ENCODE results near the gene FIGNL1.
A peak's percentile ranks its signal among the peaks of the same experiment; 100 is the strongest.

FIGNL1 gene

DNA sequence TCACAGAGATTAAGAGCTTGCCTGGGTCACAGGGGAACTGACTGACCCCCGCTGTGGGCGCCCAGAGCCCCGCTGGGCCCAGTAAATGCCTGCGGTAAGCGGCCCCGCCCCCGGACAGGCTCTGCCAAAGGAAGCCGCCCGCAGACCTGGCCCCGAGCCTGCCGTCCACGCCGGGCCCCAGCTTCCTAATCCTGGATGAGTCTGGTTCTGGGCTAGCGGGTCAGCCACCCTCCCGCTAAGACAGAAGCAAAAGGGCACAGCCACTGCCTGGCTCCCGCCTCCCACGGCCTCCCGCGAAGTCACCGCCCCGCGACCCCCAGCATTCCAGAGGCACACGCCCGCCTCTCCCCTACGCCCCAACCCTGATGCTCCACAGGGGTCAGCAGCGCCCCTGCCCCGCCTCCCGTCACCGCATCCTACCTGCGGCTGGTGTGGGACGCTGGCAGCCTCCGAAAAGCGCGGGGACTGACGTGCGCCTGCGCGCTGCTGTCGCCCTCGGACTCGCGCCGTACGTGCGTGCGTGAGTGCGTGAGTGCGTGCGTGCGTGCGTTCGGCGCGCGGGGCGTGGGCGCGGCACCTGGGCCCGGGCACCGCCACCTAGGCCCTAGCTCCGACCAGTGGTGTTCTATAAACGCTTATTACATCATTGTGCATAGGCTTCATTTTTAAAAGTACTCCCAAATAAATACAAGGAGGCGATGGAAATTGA, at the start of gene FIGNL1:
TSS of gene FIGNL1 (minus strand) at position 470 of the 709 bp plus-strand sequence. CDS start 3,063 bp downstream, outside the sequence.
- Histone ChIP-seq H3K36me3 (ENCODE audit: control insufficient read depth, insufficient read depth, low read length) (peaks cover 21% of the 10 kb centered on the region), H3K27me3 (ENCODE audit: control insufficient read depth, insufficient read depth, low read length) (no peaks in the 10 kb centered on the region), H3K9me3 (ENCODE audit: control insufficient read depth, insufficient read depth, low read length) (no peaks in the 10 kb centered on the region), H3K9ac (ENCODE audit: low read depth, low read length) (peak within 1 kb of the TSS; percentile 4; the same call in 1 of the 2 replicates), H3K27ac (ENCODE audit: low read depth, low read length) (peak within 1 kb of the TSS; percentile 54), H3K4me3 (ENCODE audit: low read depth, low read length) (peak within 1 kb of the TSS; percentile 62), H3K4me1 (ENCODE audit: control insufficient read depth, insufficient read depth, low read length) (peaks cover 13% of the 10 kb centered on the region)

DNA sequence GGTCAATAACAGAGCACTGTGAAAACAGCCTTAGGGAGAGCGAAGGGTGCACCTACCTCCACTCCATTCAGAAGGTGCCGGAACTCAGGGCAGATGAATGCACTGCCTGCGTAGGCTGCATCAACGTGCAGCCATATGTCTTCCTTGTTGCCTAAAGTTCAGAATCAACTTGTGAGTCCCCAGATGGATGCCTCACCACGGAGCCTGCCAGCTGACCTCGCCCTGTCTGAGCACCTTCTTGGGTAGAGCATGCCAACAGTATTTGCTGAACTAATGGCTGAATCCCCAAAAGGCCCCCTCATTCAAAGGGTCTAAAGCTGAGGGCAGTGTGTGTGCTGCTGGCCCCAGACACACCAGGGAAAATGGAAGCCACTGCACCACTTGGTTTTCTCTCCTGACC, 48.9 kb upstream of the FIGNL1 start:
- Histone ChIP-seq H3K9ac (ENCODE audit: low read depth, low read length) (no peak overlapping the region), H3K9me3 (ENCODE audit: control insufficient read depth, insufficient read depth, low read length) (no peaks in the 10 kb centered on the region), H3K4me3 (ENCODE audit: low read depth, low read length) (no peak overlapping the region), H3K36me3 (ENCODE audit: control insufficient read depth, insufficient read depth, low read length) (no peaks in the 10 kb centered on the region), H3K27me3 (ENCODE audit: control insufficient read depth, insufficient read depth, low read length) (no peaks in the 10 kb centered on the region), H3K4me1 (ENCODE audit: control insufficient read depth, insufficient read depth, low read length) (no peaks in the 10 kb centered on the region), H3K27ac (ENCODE audit: low read depth, low read length) (no peak overlapping the region)

DNA sequence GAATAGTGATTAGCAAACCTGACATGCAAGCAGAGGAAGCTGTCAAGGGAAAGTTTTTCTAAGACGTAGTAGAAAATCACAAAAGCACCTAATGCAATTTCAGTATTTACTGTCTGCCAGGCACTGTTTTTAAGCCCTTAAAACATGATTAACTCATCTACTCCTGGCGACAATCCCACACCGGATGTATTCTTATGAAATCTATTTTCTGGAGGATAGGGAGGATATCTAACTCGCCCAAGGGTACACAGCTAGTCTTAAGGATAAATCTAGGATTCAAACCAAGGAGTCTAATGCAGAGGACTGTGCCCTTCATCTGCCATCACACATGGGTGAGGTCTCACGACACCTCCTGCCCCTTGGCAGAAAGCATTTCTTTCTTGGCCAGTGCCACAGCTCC, 47.8 kb upstream of the FIGNL1 start:
- Histone ChIP-seq H3K36me3 (ENCODE audit: control insufficient read depth, insufficient read depth, low read length) (no peaks in the 10 kb centered on the region), H3K27ac (ENCODE audit: low read depth, low read length) (no peak overlapping the region), H3K27me3 (ENCODE audit: control insufficient read depth, insufficient read depth, low read length) (no peaks in the 10 kb centered on the region), H3K9ac (ENCODE audit: low read depth, low read length) (no peak overlapping the region), H3K9me3 (ENCODE audit: control insufficient read depth, insufficient read depth, low read length) (no peaks in the 10 kb centered on the region), H3K4me3 (ENCODE audit: low read depth, low read length) (no peak overlapping the region), H3K4me1 (ENCODE audit: control insufficient read depth, insufficient read depth, low read length) (no peaks in the 10 kb centered on the region)

DNA sequence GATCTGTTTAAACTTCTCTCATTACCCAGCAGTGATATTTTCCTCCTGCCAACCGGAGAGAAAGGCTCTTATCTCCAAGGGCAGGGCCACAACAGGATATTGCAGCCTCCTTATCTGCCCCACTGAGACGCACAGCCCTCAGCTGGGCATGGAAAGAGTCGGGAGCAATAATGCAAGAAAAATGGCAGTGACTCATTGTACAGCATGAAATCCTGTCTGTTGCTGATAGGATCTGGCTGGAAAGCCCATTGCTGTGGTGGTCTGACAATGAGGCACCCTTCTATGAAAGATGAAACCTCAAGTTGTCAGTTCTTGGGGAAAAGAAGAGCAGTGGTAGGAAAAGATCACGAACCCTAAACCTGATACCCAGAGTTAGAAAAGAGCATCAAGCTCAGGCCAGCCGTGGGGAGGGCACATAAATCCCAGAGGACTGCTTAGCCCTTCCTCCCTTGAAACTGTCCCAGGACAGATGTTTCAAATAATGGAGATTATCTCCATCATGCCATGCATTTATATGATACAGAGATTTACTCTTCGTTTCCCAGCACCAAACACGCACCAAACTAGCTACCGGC, 47.0 kb upstream of the FIGNL1 start:
- H3K9ac ChIP-seq (ENCODE audit: low read depth, low read length), result no peak overlapping the region
- H3K4me1 ChIP-seq (ENCODE audit: control insufficient read depth, insufficient read depth, low read length), result no peaks in the 10 kb centered on the region
- no peak overlapping the region for H3K27ac ChIP-seq (ENCODE audit: low read depth, low read length)
- H3K9me3 ChIP-seq (ENCODE audit: control insufficient read depth, insufficient read depth, low read length), result no peaks in the 10 kb centered on the region
- no peaks in the 10 kb centered on the region for H3K27me3 ChIP-seq (ENCODE audit: control insufficient read depth, insufficient read depth, low read length)
- no peaks in the 10 kb centered on the region for H3K36me3 ChIP-seq (ENCODE audit: control insufficient read depth, insufficient read depth, low read length)
- no peak overlapping the region for H3K4me3 ChIP-seq (ENCODE audit: low read depth, low read length)

- Histone ChIP-seq H3K4me3 (ENCODE audit: low read depth, low read length) (no peak overlapping the region), H3K36me3 (ENCODE audit: control insufficient read depth, insufficient read depth, low read length) (no peaks in the 10 kb centered on the region), H3K4me1 (ENCODE audit: control insufficient read depth, insufficient read depth, low read length) (no peaks in the 10 kb centered on the region), H3K27me3 (ENCODE audit: control insufficient read depth, insufficient read depth, low read length) (no peaks in the 10 kb centered on the region), H3K9ac (ENCODE audit: low read depth, low read length) (no peak overlapping the region), H3K27ac (ENCODE audit: low read depth, low read length) (no peak overlapping the region), H3K9me3 (ENCODE audit: control insufficient read depth, insufficient read depth, low read length) (no peaks in the 10 kb centered on the region)
These were observed 46.4 kb upstream of the FIGNL1 start for GRCh38 chr7:50496569-50496968.

- Histone ChIP-seq H3K4me3 (ENCODE audit: low read depth, low read length) (no peak overlapping the region), H3K9me3 (ENCODE audit: control insufficient read depth, insufficient read depth, low read length) (0 out of 2 replicates have a peak, but pooled peaks cover 3% of the 10 kb centered on the region), H3K9ac (ENCODE audit: low read depth, low read length) (no peak overlapping the region), H3K27me3 (ENCODE audit: control insufficient read depth, insufficient read depth, low read length) (no peaks in the 10 kb centered on the region), H3K36me3 (ENCODE audit: control insufficient read depth, insufficient read depth, low read length) (no peaks in the 10 kb centered on the region), H3K27ac (ENCODE audit: low read depth, low read length) (no peak overlapping the region), H3K4me1 (ENCODE audit: control insufficient read depth, insufficient read depth, low read length) (no peaks in the 10 kb centered on the region)
These were observed 45.6 kb upstream of the FIGNL1 start for GRCh38 chr7:50495746-50496145.

DNA sequence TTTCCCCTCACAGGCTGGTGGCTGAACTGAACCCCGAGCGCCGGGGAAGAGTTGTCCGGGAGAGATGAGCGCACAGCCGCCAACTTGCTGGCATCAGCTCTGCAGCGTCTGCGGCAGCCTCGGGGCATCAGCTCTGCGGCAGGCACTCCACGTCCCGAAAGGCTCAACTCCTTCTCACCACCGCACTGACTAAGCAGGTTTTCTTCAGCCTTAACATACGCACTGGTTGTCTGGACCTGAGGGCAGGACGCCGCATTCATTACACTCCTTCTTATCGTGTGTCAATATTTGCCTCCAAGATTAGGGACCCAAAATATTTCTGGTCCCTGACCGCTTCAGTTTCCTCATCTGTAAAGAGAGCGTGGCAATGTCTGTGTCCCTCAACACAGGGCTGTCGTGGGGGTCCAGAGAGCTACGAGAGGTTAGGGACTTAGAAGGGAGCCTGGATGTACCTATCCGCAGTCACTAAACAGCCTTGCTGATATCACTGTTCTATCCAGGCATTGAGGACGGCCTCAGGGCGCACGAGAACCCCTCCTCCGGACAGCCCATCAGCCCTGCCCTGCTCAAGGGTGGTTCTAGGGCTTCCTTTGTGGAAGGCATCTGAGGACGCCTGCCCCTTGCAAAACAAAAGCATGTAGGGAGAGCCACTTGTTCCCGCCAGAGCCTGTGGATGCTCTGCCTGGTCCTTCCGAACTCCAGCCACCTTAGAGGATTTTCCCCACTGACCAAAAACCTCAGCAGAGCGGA, 42.8 kb upstream of the FIGNL1 start:
- Histone ChIP-seq H3K4me1 (ENCODE audit: control insufficient read depth, insufficient read depth, low read length) (no peaks in the 10 kb centered on the region), H3K9ac (ENCODE audit: low read depth, low read length) (no peak overlapping the region), H3K36me3 (ENCODE audit: control insufficient read depth, insufficient read depth, low read length) (no peaks in the 10 kb centered on the region), H3K4me3 (ENCODE audit: low read depth, low read length) (no peak overlapping the region), H3K9me3 (ENCODE audit: control insufficient read depth, insufficient read depth, low read length) (peaks cover 19% of the 10 kb centered on the region), H3K27ac (ENCODE audit: low read depth, low read length) (no peak overlapping the region), H3K27me3 (ENCODE audit: control insufficient read depth, insufficient read depth, low read length) (no peaks in the 10 kb centered on the region)

- Histone ChIP-seq H3K27me3 (ENCODE audit: control insufficient read depth, insufficient read depth, low read length) (no peaks in the 10 kb centered on the region), H3K4me1 (ENCODE audit: control insufficient read depth, insufficient read depth, low read length) (no peaks in the 10 kb centered on the region), H3K9me3 (ENCODE audit: control insufficient read depth, insufficient read depth, low read length) (peaks cover 25% of the 10 kb centered on the region), H3K36me3 (ENCODE audit: control insufficient read depth, insufficient read depth, low read length) (no peaks in the 10 kb centered on the region), H3K27ac (ENCODE audit: low read depth, low read length) (no peak overlapping the region), H3K4me3 (ENCODE audit: low read depth, low read length) (no peak overlapping the region), H3K9ac (ENCODE audit: low read depth, low read length) (no peak overlapping the region)
These were observed 41.8 kb upstream of the FIGNL1 start for GRCh38 chr7:50491943-50492342.

- no peaks in the 10 kb centered on the region for H3K36me3 ChIP-seq (ENCODE audit: control insufficient read depth, insufficient read depth, low read length)
These were observed 41.1 kb upstream of the FIGNL1 start for GRCh38 chr7:50491209-50491608.

DNA sequence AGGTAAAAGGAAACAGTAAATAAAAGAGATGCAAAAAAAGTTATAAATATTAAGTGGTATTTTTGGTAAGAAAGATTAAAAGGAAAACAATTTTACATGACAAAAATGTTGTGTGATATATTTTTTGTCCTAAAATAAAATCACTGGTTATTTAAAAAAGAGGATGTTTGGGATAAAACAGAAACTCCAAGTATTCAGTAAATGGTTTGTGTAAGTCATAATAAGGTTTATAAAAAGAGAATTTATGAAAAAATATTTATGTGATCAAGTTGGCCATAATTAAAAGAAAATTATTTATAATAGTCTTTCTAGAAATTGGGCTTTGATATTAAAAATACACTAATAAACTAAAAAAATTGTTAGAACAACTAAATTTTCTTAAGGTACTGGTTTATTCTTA, 38.2 kb upstream of the FIGNL1 start:
- Histone ChIP-seq H3K9ac (ENCODE audit: low read depth, low read length) (no peak overlapping the region), H3K36me3 (ENCODE audit: control insufficient read depth, insufficient read depth, low read length) (no peaks in the 10 kb centered on the region), H3K27me3 (ENCODE audit: control insufficient read depth, insufficient read depth, low read length) (no peaks in the 10 kb centered on the region), H3K4me3 (ENCODE audit: low read depth, low read length) (no peak overlapping the region), H3K9me3 (ENCODE audit: control insufficient read depth, insufficient read depth, low read length) (peaks cover 35% of the 10 kb centered on the region), H3K4me1 (ENCODE audit: control insufficient read depth, insufficient read depth, low read length) (no peaks in the 10 kb centered on the region), H3K27ac (ENCODE audit: low read depth, low read length) (no peak overlapping the region)

More at GRCh38 chr7:50491209-50491608, 41.1 kb upstream of the FIGNL1 start:
- H3K27me3 ChIP-seq (ENCODE audit: control insufficient read depth, insufficient read depth, low read length), result no peaks in the 10 kb centered on the region
- H3K27ac ChIP-seq (ENCODE audit: low read depth, low read length), result no peak overlapping the region
- H3K4me3 ChIP-seq (ENCODE audit: low read depth, low read length), result no peak overlapping the region
- H3K4me1 ChIP-seq (ENCODE audit: control insufficient read depth, insufficient read depth, low read length), result no peaks in the 10 kb centered on the region
- peaks cover 28% of the 10 kb centered on the region for H3K9me3 ChIP-seq (ENCODE audit: control insufficient read depth, insufficient read depth, low read length)
- no peak overlapping the region for H3K9ac ChIP-seq (ENCODE audit: low read depth, low read length)

DNA sequence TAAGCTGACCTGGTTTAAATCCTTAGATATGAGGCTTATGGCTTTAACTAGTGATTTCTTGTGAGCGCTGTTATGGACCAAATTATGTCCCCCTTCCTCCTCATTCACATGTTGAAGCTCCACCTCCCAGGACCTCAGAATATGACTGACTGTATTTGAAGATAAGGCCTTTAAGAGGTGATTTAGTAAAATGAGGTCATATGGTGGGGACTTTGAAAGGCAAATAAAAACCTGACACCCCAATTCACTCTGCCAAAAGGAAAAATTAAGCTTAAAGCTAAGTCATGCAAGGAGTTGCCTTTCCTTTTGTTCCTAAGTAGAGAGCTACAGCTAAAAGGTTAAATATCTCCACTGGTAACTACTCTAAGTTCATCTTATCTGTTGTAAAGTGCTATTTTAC, 36.4 kb upstream of the FIGNL1 start:
- Histone ChIP-seq H3K36me3 (ENCODE audit: control insufficient read depth, insufficient read depth, low read length) (no peaks in the 10 kb centered on the region), H3K4me3 (ENCODE audit: low read depth, low read length) (no peak overlapping the region), H3K4me1 (ENCODE audit: control insufficient read depth, insufficient read depth, low read length) (no peaks in the 10 kb centered on the region), H3K27me3 (ENCODE audit: control insufficient read depth, insufficient read depth, low read length) (no peaks in the 10 kb centered on the region), H3K27ac (ENCODE audit: low read depth, low read length) (no peak overlapping the region), H3K9me3 (ENCODE audit: control insufficient read depth, insufficient read depth, low read length) (peaks cover 35% of the 10 kb centered on the region), H3K9ac (ENCODE audit: low read depth, low read length) (no peak overlapping the region)
